Upper lobe of left lung (tissue), 6 donors: ENCODE results near the gene PABPC4L. TPM values are rescaled to one million over a fixed set of nuclear protein-coding genes. Genes with fewer than 3 reads are reported as not detected.

Experiments
- ATAC-seq, 2 donors: fragments of 200-7000 bp; cut with Tn5 transposase; one replicate each; pipeline ENCODE4 v1.9.1; 2022; ENCODE audit warnings: mild to moderate bottlenecking in 2 of 2, moderate library complexity in 2 of 2; ENCODE audit not compliant: low FRiP score in 2 of 2
- DNase-seq, 2 donors: peaks; one replicate each; pipeline ENCODE4 v3.0.0-alpha.2; 2019 to 2020
- H3K27ac ChIP-seq, 4 donors: fragments of 200-600 bp; sonication (generic); one replicate each; pipeline ENCODE4 v1.5.1; 2016 to 2019
- H3K27me3 ChIP-seq, 4 donors: fragments of 200-600 bp; sonication (generic); one replicate each; pipeline ENCODE4 v1.5.1; 2017 to 2019
- H3K36me3 ChIP-seq, 4 donors: fragments of 200-600 bp; sonication (generic); one replicate each; pipeline ENCODE4 v1.5.1; 2016 to 2019
- H3K4me1 ChIP-seq, 4 donors: fragments of 200-600 bp; sonication (generic); one replicate each; pipeline ENCODE4 v1.5.1; 2018 to 2019
- H3K4me3 ChIP-seq, 4 donors: fragments of 200-600 bp; sonication (generic); one replicate each; pipeline ENCODE4 v1.5.1; 2017 to 2019; ENCODE audit warnings: mild to moderate bottlenecking in 2 of 4, moderate library complexity in 1 of 4
- H3K9me3 ChIP-seq, 4 donors: fragments of 200-600 bp; sonication (generic); one replicate each; pipeline ENCODE4 v1.5.1; 2018 to 2019
- CTCF ChIP-seq, 6 experiments: fragments of 450-650 bp in 4 of 6; fragments of 200-600 bp in 2 of 6; sonication (generic) in 2 of 6; IDR thresholded peaks; one replicate each; pipeline ENCODE4 v1.5.1; 2016 to 2019; ENCODE audit warnings: antibody characterized with exemption in 6 of 6
- EP300 ChIP-seq, 4 donors: sonication (generic); formaldehyde crosslinking; IDR thresholded peaks; one replicate each; pipeline ENCODE4 v1.5.1; 2017; ENCODE audit warnings: antibody characterized with exemption in 4 of 4, control low read depth in 2 of 4
- POLR2A ChIP-seq, 4 donors: fragments of 450-650 bp; IDR thresholded peaks; one replicate each; pipeline ENCODE4 v1.5.1; 2016 to 2017; ENCODE audit warnings: antibody characterized with exemption in 4 of 4, mild to moderate bottlenecking in 2 of 4
- POLR2AphosphoS5 ChIP-seq, 2 donors: sonication (generic); formaldehyde crosslinking; IDR thresholded peaks; one replicate each; pipeline ENCODE4 v1.5.1; 2017; ENCODE audit warnings: antibody characterized with exemption in 2 of 2
- WGBS, 2 donors: methylation state at CpG; one replicate each; pipeline ENCODE4 v1.1.5; 2017 to 2018; 5-methylcytosine and 5-hydroxymethylcytosine counted together
- total RNA-seq, 6 donors: library from RNA; depleted of rRNA in 4 of 6; stranded (reverse); fragments of >200 nt in 4 of 6; gene quantifications; one replicate each; pipeline versions ENCODE4 v1.1.0 to v1.2.1, GENCODE V29; 2016 to 2021
- donor health status: DM: no; HTN: no; CAD: no; lungs with moderate emphysema.
- donor health status: DM: no; HTN: yes; CAD: no; lungs with severe emphysema.

Gene PABPC4L
- total RNA-seq: 1 to 10 TPM in 1 of 6 donors, under 1 TPM in 5; 0.31 to 1.0 (median 0.47) TPM

DNA sequence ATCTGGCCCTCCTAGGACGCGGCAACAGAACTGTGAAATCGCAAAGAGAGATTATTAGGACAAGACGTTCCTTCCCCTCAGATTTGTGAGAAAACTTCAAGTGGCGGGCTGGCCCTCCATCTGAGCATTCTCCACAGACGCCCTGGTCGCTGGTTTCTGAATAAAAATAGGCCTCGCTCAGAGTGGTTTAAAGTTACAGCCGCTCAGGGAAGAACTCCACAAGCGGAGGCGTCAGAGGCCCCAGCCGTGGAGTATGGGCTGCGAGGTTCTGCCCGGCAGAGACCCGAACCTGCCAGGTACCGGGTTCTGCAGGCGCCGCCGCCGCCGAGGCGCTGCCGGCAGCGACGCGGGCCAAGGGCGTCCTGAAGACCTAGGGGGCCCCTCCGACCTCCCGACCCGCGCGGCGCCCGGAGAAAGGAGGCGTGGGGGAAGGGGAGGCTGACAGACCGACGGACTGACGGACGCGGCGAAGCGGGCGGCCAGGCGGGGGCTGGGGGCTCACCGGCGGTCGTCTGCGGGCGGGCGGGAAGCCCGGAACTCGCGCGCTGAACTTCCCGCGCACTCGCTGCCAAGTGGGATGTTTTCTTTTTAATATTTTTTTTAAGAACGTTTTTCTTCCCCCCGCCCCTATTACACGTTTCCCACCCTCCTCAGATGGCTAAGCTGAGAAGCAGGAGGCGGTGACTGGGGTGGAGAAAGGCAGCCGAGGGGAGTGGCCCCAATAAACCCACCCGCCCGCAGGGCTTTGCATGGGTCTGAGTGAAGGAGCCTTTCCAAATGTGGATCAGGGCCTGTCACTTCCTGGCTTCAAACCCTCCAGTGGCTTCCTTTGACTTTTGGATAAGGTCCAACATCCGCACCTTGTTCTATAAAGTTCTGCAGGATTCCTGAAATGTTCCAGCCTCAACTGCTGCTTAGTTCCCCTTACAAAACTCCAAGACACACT, at the start of gene PABPC4L:
TSS of gene PABPC4L (minus strand) at position 574 of the 946 bp plus-strand sequence. CDS start 770 bp downstream, outside the sequence.
- Histone ChIP-seq H3K36me3 (no peaks in the 10 kb centered on the region), H3K4me3 (peak within 1 kb of the TSS; percentile 1 to 61 (median 54)), H3K27ac (peak within 1 kb of the TSS in 3 of 4 donors; percentile 29 to 73 (median 31)), H3K27me3 (no peaks in the 10 kb centered on the region), H3K4me1 (peaks cover 0 to 9% (median 0%) of the 10 kb centered on the region in 4 donors), H3K9me3 (no peaks in the 10 kb centered on the region)
- no peak for TF ChIP-seq POLR2A (IDR thresholded peaks at IDR 0.05)
- WGBS, 2 donors: 5 to 7% methylated on average over 53 to 60 of the region's 65 CpGs
- DNase-seq: peak; percentile 57 to 86
- peak; percentile 77 to 91 for ATAC-seq

GRCh38 chr4:134251322-134251721, 49.7 kb upstream of the PABPC4L start:
- Histone ChIP-seq H3K36me3 (no peaks in the 10 kb centered on the region), H3K9me3 (no peaks in the 10 kb centered on the region), H3K4me3 (no peak overlapping the region), H3K27ac (no peak overlapping the region), H3K4me1 (no peaks in the 10 kb centered on the region), H3K27me3 (no peaks in the 10 kb centered on the region)
- WGBS, 2 donors: 76 to 81% methylated on average over 1 of the region's 1 CpG
- ATAC-seq (no peak), DNase-seq (no peak)
- TF ChIP-seq POLR2A (IDR thresholded peaks at IDR 0.05) (no peak), POLR2AphosphoS5 (IDR thresholded peaks at IDR 0.05) (no peak), CTCF (IDR thresholded peaks at IDR 0.05) (no peak), EP300 (IDR thresholded peaks at IDR 0.05) (no peak)

DNA sequence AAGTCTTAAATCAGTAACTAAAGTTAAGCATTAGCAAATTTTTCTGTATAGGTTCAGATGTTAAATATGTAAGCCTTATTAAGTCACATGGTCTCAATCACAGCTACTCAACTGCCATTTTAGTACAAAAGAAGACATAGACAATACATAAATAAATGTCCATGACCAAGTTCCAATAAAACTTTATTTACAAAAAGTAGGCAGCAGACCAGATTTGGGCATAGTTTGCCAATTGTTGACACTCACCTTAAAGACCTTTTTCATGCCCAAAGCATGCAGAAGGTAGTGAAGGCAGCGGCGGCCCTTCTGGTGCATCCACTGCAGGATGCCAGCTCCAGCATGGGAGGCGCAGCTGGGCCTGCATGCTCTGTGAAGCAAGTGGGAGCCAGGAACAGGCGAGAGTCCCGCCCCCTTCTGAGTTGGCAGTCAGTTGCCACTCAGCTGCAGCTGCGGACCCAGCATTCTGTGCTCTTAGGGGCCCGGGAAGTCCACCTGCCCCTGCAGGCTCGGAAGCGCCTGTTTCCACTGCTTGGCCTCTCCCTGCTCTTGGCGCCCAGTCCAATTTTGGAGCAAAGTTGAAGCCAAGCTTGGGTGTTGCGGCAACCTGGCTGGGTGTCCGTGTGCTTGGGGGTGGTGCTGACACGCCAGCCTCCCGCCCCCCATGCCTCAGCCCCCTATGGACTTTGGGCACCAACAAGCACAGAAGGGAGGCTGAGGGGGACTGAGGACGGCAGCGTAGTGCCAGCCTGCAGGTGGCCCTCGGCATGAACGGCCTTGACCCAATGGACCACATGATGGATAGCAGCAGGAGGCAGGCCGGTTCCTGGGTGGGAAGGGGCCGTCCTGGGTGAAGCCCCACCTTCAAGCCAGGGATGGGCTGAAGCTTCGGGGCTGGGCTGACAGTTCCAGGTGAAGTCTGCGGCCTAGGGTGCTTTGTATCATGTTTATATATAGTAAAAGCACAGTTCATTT, 42.4 kb upstream of the PABPC4L start:
- WGBS, 2 donors: 87 to 95% methylated on average over 11 to 21 of the region's 22 CpGs
- H3K27ac ChIP-seq: no peak overlapping the region
- H3K36me3 ChIP-seq: no peaks in the 10 kb centered on the region
- H3K9me3 ChIP-seq: no peaks in the 10 kb centered on the region
- H3K4me1 ChIP-seq: no peaks in the 10 kb centered on the region
- peak in 1 of 2 donors; percentile 42 for DNase-seq
- no peak overlapping the region for H3K4me3 ChIP-seq
- H3K27me3 ChIP-seq: no peaks in the 10 kb centered on the region
- ATAC-seq: no peak
- TF ChIP-seq POLR2AphosphoS5 (IDR thresholded peaks at IDR 0.05): no peak
- no peak for TF ChIP-seq POLR2A (IDR thresholded peaks at IDR 0.05)
- TF ChIP-seq CTCF (IDR thresholded peaks at IDR 0.05): no peak
- no peak for TF ChIP-seq EP300 (IDR thresholded peaks at IDR 0.05)

GRCh38 chr4:134219043-134219442, 17.5 kb upstream of the PABPC4L start:
- TF ChIP-seq CTCF (IDR thresholded peaks at IDR 0.05) (no peak), POLR2AphosphoS5 (IDR thresholded peaks at IDR 0.05) (no peak)
- Histone ChIP-seq H3K4me3 (no peak overlapping the region), H3K27ac (no peak overlapping the region), H3K36me3 (no peaks in the 10 kb centered on the region), H3K27me3 (no peaks in the 10 kb centered on the region), H3K4me1 (no peaks in the 10 kb centered on the region), H3K9me3 (no peaks in the 10 kb centered on the region)
- ATAC-seq: no peak
- no peak for DNase-seq
- 82 to 89% methylated on average over 3 of the region's 3 CpGs for WGBS, 2 donors

- WGBS, 2 donors: 90 to 96% methylated on average over 1 of the region's 1 CpG
- Histone ChIP-seq H3K4me3 (no peak overlapping the region), H3K36me3 (no peaks in the 10 kb centered on the region), H3K4me1 (no peaks in the 10 kb centered on the region), H3K27ac (no peak overlapping the region), H3K27me3 (no peaks in the 10 kb centered on the region), H3K9me3 (no peaks in the 10 kb centered on the region)
- DNase-seq (no peak), ATAC-seq (no peak)
- no peak for TF ChIP-seq POLR2AphosphoS5 (IDR thresholded peaks at IDR 0.05)
- TF ChIP-seq CTCF (IDR thresholded peaks at IDR 0.05): no peak
- TF ChIP-seq EP300 (IDR thresholded peaks at IDR 0.05): no peak
- TF ChIP-seq POLR2A (IDR thresholded peaks at IDR 0.05): no peak
Measured at GRCh38 chr4:134216411-134216810, 14.8 kb upstream of the PABPC4L start.
